OCI-LY3 (cell line): ENCODE data around the gene ESAM.

ENCODE experiments used
- CTCF ChIP-seq: fragments of 200-600, 300-600 bp; sonication (generic); IDR thresholded peaks from 2 replicates; pipeline ENCODE4 v1.5.1; 2014; ENCODE audit warnings: antibody characterized with exemption, low read length, low read depth
- EZH2phosphoT487 ChIP-seq: fragments of 200-600 bp; shearing (Covaris generic); IDR thresholded peaks from 2 replicates; pipeline ENCODE4 v1.6.1; 2018; ENCODE audit warnings: antibody characterized with exemption, mixed run types, low read depth

GRCh38 chr11:124791626-124792341 lies 29.7 kb upstream of the ESAM start:
- TF ChIP-seq CTCF (no peak), EZH2phosphoT487 (no peak)
